Kidney (tissue), 14 donors: ENCODE results near the gene KRTAP10-3. TPM values are rescaled to one million over a fixed set of nuclear protein-coding genes. Genes with fewer than 3 reads are reported as not detected.

Source experiments
- DNase-seq, 5 donors: peaks; one replicate each; pipeline ENCODE4 v3.0.0-alpha.2; 2013 to 2020
- FAIRE-seq: peaks from 2 replicates; lab custom pipeline; 2012; peaks lifted over from hg19 to GRCh38; lab: Jason Lieb, UNC
- H3K27ac ChIP-seq, 2 donors: one replicate each; pipeline ENCODE4 v1.7.0; 2013; ENCODE audit warnings: low read depth in 2 of 2, low read length in 2 of 2, inconsistent platforms in 1 of 2
- H3K27me3 ChIP-seq: one replicate; pipeline ENCODE4 v1.7.1; 2013; ENCODE audit warnings: low read length, inconsistent platforms; ENCODE audit not compliant: control insufficient read depth, insufficient read depth
- H3K36me3 ChIP-seq, 3 donors: one replicate each; pipeline versions ENCODE4 v1.7.0 to v1.7.1; 2013; ENCODE audit warnings: low read length in 3 of 3, control low read depth in 1 of 3, inconsistent platforms in 1 of 3; ENCODE audit not compliant: insufficient read depth in 3 of 3, control insufficient read depth in 2 of 3
- H3K4me1 ChIP-seq, 3 donors: one replicate each; pipeline versions ENCODE4 v1.7.0 to v1.7.1; 2013; ENCODE audit warnings: low read length in 3 of 3, inconsistent platforms in 1 of 3, low read depth in 1 of 3; ENCODE audit not compliant: control insufficient read depth in 2 of 3, insufficient read depth in 2 of 3
- H3K4me3 ChIP-seq, 3 donors: one replicate each; pipeline versions ENCODE4 v1.7.0 to v1.8.1; 2013; ENCODE audit warnings: low read length in 3 of 3, control low read depth in 1 of 3, inconsistent platforms in 1 of 3
- H3K9ac ChIP-seq, 3 donors: one replicate each; pipeline versions ENCODE4 v1.7.0 to v1.7.1; 2013; ENCODE audit warnings: low read length in 3 of 3, control low read depth in 1 of 3, inconsistent platforms in 1 of 3
- H3K9me3 ChIP-seq, 3 donors: one replicate each; pipeline versions ENCODE4 v1.7.0 to v1.7.1; 2013; ENCODE audit warnings: low read length in 3 of 3, control low read depth in 1 of 3, inconsistent platforms in 1 of 3; ENCODE audit not compliant: control insufficient read depth in 2 of 3, insufficient read depth in 1 of 3
- CTCF ChIP-seq: IDR thresholded peaks from 3 replicates; pipeline ENCODE4 v1.5.1; 2012; ENCODE audit warnings: mild to moderate bottlenecking, moderate library complexity, borderline replicate concordance; ENCODE audit not compliant: insufficient read depth; ENCODE audit errors: extremely low read depth
- intact Hi-C: fragments of 100-400 bp; cut with DNase I; formaldehyde crosslinking; loops from one replicate; pipeline ENCODE4 v1.11.1; 2022
- polyA plus RNA-seq: library from polyadenylated mRNA; stranded (reverse); fragments of 350-450 nt; fragmentation: Illumina TruSeq; extraction: RNeasy Lipid Tissue Mini Kit (QIAGEN cat#74804); gene quantifications from one replicate; pipeline ENCODE4 v1.2.3, GENCODE V29; 2014; ENCODE audit warnings: low read depth, low replicate concordance; ENCODE audit not compliant: insufficient read depth
- total RNA-seq: library from RNA; stranded (reverse); fragmentation: NEBNext Ultra II Directional; extraction: Animal tissue kit (Norgen Biotek cat#: 25700); gene quantifications from one replicate; pipeline ENCODE4 v1.2.1, GENCODE V29; 2021
- donor health status: control.
- donor health status: control.
- donor health status: control.
- donor health status: control.
- donor health status: control.
- donor health status: DM: yes; HTN: yes; CAD: no.
- donor health status: Normal renal cell carcinoma (clear cell type).

The KRTAP10-3 gene
- total and polyA plus RNA-seq, 2 donors from 2014 or later: not detected

GRCh38 chr21:44514746-44515358 lies 43.7 kb downstream of the KRTAP10-3 start:
- Histone ChIP-seq H3K9ac (no peak overlapping the region), H3K4me3 (no peak overlapping the region), H3K36me3 (peaks cover 0 to 2% (median 0%) of the 10 kb centered on the region in 3 donors), H3K27ac (no peak overlapping the region), H3K9me3 (no peaks in the 10 kb centered on the region), H3K4me1 (peaks cover 0 to 6% (median 0%) of the 10 kb centered on the region in 3 donors), H3K27me3 (no peaks in the 10 kb centered on the region)
- TF ChIP-seq CTCF: no peak
- FAIRE-seq (no peak), DNase-seq (peak in 1 of 5 donors; percentile 42)
- intact Hi-C loops: no loop called here

GRCh38 chr21:44514218-44514520 lies 44.4 kb downstream of the KRTAP10-3 start:
- no peak overlapping the region for H3K4me3 ChIP-seq
- intact Hi-C loops: no loop called here
- DNase-seq: peak in 1 of 5 donors; percentile 65
- H3K9ac ChIP-seq: no peak overlapping the region
- H3K9me3 ChIP-seq: no peaks in the 10 kb centered on the region
- H3K4me1 ChIP-seq: peaks cover 0 to 6% (median 0%) of the 10 kb centered on the region in 3 donors
- no peak overlapping the region for H3K27ac ChIP-seq
- peaks cover 0 to 2% (median 0%) of the 10 kb centered on the region in 3 donors for H3K36me3 ChIP-seq
- FAIRE-seq: no peak
- no peaks in the 10 kb centered on the region for H3K27me3 ChIP-seq
- no peak for TF ChIP-seq CTCF

- no peak overlapping the region for H3K4me3 ChIP-seq
- H3K4me1 ChIP-seq: peaks cover 0 to 6% (median 0%) of the 10 kb centered on the region in 3 donors
- no peak for FAIRE-seq
- H3K9ac ChIP-seq: no peak overlapping the region
- TF ChIP-seq CTCF: no peak
- no peaks in the 10 kb centered on the region for H3K27me3 ChIP-seq
- intact Hi-C loops: no loop called here
- peaks cover 0 to 2% (median 0%) of the 10 kb centered on the region in 3 donors for H3K36me3 ChIP-seq
- peak in 2 of 5 donors; percentile 27 to 74 for DNase-seq
- no peaks in the 10 kb centered on the region for H3K9me3 ChIP-seq
- no peak overlapping the region for H3K27ac ChIP-seq
These were observed 45.0 kb downstream of the KRTAP10-3 start for GRCh38 chr21:44513389-44514217.
